Ovary (tissue), 9 donors: Measurements from ENCODE around the gene RPTOR. TPM values are rescaled to one million over a fixed set of nuclear protein-coding genes. Genes with fewer than 3 reads are reported as not detected.

ENCODE experiments used
- DNase-seq, 5 donors: peaks; one replicate each; pipeline ENCODE4 v3.0.0-alpha.2; 2019 to 2020
- H3K27ac ChIP-seq, 2 donors: fragments of 200-600 bp; one replicate each; pipeline versions ENCODE4 v1.5.1 to v1.8.0; 2019 to 2022
- H3K27me3 ChIP-seq: fragments of 200-600 bp; one replicate; pipeline ENCODE4 v1.8.0; 2022
- H3K36me3 ChIP-seq: fragments of 200-600 bp; sonication (generic); one replicate; pipeline ENCODE4 v1.5.1; 2019
- H3K4me1 ChIP-seq: one replicate; pipeline ENCODE4 v1.8.1; 2013; ENCODE audit warnings: mild to moderate bottlenecking, moderate library complexity; ENCODE audit not compliant: insufficient read depth
- H3K4me3 ChIP-seq: fragments of 200-600 bp; sonication (generic); one replicate; pipeline ENCODE4 v1.5.1; 2017
- H3K9me3 ChIP-seq, 2 donors: fragments of 200-600 bp in 1 of 2; sonication (generic) in 1 of 2; one replicate each; pipeline versions ENCODE4 v1.5.1 to v1.8.1; 2013 to 2019; ENCODE audit warnings: mild to moderate bottlenecking in 1 of 2, moderate library complexity in 1 of 2
- EP300 ChIP-seq: sonication (generic); formaldehyde crosslinking; IDR thresholded peaks from one replicate; pipeline ENCODE4 v1.6.1; 2017; ENCODE audit warnings: antibody characterized with exemption
- POLR2A ChIP-seq: fragments of 450-650 bp; IDR thresholded peaks from one replicate; pipeline ENCODE4 v1.6.1; 2017; ENCODE audit warnings: antibody characterized with exemption, mild to moderate bottlenecking, moderate library complexity
- WGBS, 3 donors: extraction: QIAGEN DNeasy Blood & Tissue Kit in 1 of 3; methylation state at CpG; one replicate each; pipeline versions ENCODE4 v1.1.5 to v1.1.7; 2013 to 2017; 5-methylcytosine and 5-hydroxymethylcytosine counted together
- intact Hi-C, 4 donors: fragments of 100-400 bp; cut with DNase I; formaldehyde crosslinking; loops; one replicate each; pipeline versions ENCODE4 v1.11.0 to v1.15.1; 2022 to 2023
- polyA plus RNA-seq, 2 donors: library from polyadenylated mRNA; stranded (reverse); fragments of 200-250 nt in 1 of 2; fragments of 350-450 nt in 1 of 2; fragmentation: Illumina TruSeq in 1 of 2; extraction: RNeasy Lipid Tissue Mini Kit (QIAGEN cat#74804) in 1 of 2; gene quantifications; one replicate each; pipeline ENCODE4 v1.2.3, GENCODE V29; 2013 to 2014
- total RNA-seq, 7 donors: library from RNA; depleted of rRNA in 2 of 7; stranded (reverse); fragments of >200 nt in 2 of 7; fragmentation: NEBNext Ultra II Directional in 3 of 7; extraction: Animal tissue kit (Norgen Biotek cat#: 25700) in 3 of 7; gene quantifications; one replicate each; pipeline versions ENCODE4 v1.1.0 to v1.2.4, GENCODE V29; 2016 to 2023
- TF ChIP-seq, protein P1 (sequence below), 3 donors: fragments of 450-650 bp in 2 of 3; fragments of 200-600 bp in 1 of 3; IDR thresholded peaks; one replicate each; pipeline versions ENCODE4 v1.5.1 to v1.8.0; 2016 to 2022; ENCODE audit warnings: antibody characterized with exemption in 3 of 3, mild to moderate bottlenecking in 1 of 3
- donor health status: DM: no; HTN: no; CAD: no; lungs with moderate emphysema.
- donor health status: DM: no; HTN: no; CAD: no.
- donor health status: Bipolar disorder and iron deficiency.
- donor health status: DM: yes; HTN: yes; CAD: no.
- donor health status: DM: no; HTN: no; CAD: no.
- donor health status: DM: yes; HTN: yes; CAD: no.

Gene RPTOR
- total and polyA plus RNA-seq, 9 donors = 11.1 to 41.9 (median 27.9) TPM

DNA sequence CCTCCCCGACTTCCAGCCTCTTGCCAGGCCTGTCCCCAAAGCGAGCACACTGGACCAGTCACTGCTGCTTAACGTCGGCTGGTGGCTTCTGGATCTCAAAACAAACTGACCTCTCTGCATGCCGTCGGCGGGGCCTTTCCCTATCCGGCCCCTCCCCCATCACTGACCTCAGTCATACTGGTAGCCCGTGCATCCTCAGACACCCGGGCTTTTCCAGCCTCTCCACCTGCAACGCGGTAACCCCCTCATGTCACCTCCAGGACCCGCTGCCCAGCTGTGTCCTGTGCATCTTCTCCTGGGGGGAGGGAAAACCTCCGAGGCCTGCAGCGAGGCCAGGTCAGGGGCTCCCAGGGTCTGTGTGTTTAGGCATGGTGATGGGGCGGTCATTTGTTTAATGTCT, 308.4 kb downstream of the RPTOR start:
- Histone ChIP-seq H3K9me3 (no peaks in the 10 kb centered on the region), H3K4me1 (no peaks in the 10 kb centered on the region), H3K36me3 (no peaks in the 10 kb centered on the region), H3K27ac (no peak overlapping the region), H3K4me3 (no peak overlapping the region), H3K27me3 (no peaks in the 10 kb centered on the region)
- intact Hi-C loops = no loop called here
- no peak for DNase-seq
- WGBS, 3 donors = 69 to 81% (median 70%) methylated on average over 16 of the region's 16 CpGs
- TF ChIP-seq EP300 (no peak), POLR2A (no peak)
- TF ChIP-seq, protein P1, sequence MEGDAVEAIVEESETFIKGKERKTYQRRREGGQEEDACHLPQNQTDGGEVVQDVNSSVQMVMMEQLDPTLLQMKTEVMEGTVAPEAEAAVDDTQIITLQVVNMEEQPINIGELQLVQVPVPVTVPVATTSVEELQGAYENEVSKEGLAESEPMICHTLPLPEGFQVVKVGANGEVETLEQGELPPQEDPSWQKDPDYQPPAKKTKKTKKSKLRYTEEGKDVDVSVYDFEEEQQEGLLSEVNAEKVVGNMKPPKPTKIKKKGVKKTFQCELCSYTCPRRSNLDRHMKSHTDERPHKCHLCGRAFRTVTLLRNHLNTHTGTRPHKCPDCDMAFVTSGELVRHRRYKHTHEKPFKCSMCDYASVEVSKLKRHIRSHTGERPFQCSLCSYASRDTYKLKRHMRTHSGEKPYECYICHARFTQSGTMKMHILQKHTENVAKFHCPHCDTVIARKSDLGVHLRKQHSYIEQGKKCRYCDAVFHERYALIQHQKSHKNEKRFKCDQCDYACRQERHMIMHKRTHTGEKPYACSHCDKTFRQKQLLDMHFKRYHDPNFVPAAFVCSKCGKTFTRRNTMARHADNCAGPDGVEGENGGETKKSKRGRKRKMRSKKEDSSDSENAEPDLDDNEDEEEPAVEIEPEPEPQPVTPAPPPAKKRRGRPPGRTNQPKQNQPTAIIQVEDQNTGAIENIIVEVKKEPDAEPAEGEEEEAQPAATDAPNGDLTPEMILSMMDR (IDR thresholded peaks at IDR 0.05) = no peak

DNA sequence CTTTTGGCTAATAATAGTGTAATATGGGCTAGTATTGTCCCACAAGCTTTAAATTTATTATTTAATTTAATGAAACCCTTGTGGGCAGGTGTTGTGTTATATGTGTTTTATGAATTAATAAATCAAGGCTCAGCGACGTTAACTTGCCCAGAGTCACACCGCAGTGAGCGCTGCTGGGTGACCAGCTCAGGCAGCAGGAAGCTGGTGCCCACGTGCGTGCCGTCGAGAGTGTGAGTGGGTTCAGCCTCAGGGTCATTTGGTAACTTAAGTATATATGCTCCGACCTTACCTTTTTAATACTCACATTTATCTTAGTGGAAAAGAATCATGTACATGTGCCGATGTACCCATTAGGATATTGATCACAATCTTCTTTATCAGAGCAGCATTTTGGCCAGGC, 309.6 kb downstream of the RPTOR start:
- Histone ChIP-seq H3K27ac (no peak overlapping the region), H3K27me3 (no peaks in the 10 kb centered on the region), H3K4me3 (no peak overlapping the region), H3K9me3 (no peaks in the 10 kb centered on the region), H3K36me3 (no peaks in the 10 kb centered on the region), H3K4me1 (peaks cover 8% of the 10 kb centered on the region)
- no peak for DNase-seq
- 96 to 97% (median 97%) methylated on average over 10 of the region's 10 CpGs for WGBS, 3 donors
- TF ChIP-seq, protein P1 (IDR thresholded peaks at IDR 0.05) = no peak
- no peak for TF ChIP-seq EP300
- intact Hi-C loops = no loop called here

DNA sequence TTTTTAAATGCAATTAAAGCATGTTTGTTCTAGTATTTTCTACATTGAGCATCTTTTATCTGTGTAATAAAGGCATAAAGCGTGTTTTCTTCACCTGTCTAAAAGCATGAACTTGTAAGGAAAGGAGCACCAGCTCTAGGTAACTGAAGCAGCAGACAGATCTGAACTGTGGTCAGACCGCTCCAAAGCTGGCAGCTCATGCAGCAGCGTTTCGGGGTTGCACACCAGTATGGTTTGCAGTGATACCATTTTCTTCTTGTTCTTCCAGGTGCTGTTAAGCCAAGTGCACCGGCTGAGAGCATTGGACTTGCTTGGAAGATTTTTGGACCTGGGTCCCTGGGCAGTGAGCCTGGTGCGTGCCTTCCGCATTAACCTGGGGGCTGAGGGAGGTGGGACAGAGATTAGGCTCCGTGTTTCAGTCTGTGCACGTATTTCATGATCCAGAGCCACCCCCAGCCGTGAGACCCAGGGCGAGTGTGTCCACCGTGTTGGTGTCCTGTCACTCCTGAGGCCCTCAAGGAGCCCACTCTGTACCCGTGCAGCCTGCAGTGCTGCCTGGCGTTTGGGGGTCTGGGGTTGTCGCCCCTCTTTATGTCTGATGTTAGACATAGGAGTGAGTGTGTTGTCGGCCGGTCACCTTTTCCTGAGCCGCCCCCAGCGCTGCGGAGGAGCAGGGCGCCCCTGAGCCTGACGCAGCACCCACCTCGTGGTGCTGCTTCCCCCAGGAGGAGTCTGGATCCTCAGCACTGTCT, 310.7 kb downstream of the RPTOR start:
- peaks cover 15% of the 10 kb centered on the region for H3K4me1 ChIP-seq
- no peak overlapping the region for H3K4me3 ChIP-seq
- H3K27ac ChIP-seq = no peak overlapping the region
- no peaks in the 10 kb centered on the region for H3K9me3 ChIP-seq
- no peaks in the 10 kb centered on the region for H3K36me3 ChIP-seq
- WGBS, 3 donors = 90 to 94% (median 91%) methylated on average over 23 of the region's 23 CpGs
- no peaks in the 10 kb centered on the region for H3K27me3 ChIP-seq
- DNase-seq = no peak
- no peak for TF ChIP-seq POLR2A
- no peak for TF ChIP-seq EP300
- TF ChIP-seq, protein P1 (IDR thresholded peaks at IDR 0.05) = no peak
- intact Hi-C loops = loop anchor here in 1 of 4 donors (5.0 kb wide), 2 partner anchors 378 to 428 kb away; partner anchors contain the start of gene NPTX1

DNA sequence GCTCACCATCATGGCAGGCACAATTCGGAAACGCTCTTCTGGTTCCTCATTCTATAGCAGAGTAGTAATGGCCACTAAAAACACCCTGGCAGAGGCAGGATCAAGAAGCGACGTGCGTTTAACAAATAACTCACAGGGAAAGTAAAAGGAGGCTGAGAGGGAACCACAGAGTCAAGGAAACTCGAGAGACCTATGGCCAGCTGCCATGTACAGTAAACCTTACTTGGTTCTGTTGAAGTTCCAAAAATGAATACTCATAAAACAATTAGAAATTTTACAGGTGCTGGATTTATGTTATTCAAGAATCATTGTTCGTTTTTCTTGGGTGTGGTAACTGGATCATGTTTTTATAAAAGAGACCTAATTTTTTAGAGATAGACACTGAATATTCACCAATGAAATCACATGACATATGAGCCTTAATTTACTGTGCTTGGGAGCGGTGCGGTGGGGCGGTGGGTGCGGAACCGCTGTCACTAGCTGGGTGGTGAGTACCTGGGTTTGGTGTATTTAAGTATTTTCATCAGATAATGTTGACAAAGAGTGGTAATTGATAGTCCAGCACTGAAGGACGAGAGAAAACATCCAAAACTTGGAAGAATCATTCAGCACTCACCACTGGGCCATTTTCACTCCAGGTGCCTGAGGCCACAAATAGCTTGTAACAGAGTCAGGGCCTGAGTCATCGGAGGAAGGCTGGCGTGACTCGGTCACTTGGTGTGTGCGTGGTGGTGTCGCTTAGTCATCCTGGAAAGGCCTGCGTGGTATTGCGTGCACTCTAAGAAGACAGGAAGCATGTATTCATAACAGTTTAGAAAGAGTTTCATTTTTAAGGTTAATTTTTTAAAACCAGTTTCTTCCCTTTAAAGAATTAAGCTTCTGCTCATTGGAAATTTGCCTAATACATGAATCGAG, 311.6 kb downstream of the RPTOR start:
- TF ChIP-seq POLR2A (no peak), EP300 (no peak)
- TF ChIP-seq, protein P1 (IDR thresholded peaks at IDR 0.05) = no peak
- intact Hi-C loops = loop anchor here in 1 of 4 donors (5.0 kb wide), 2 partner anchors 379 to 429 kb away; partner anchors contain the start of gene NPTX1
- no peaks in the 10 kb centered on the region for H3K9me3 ChIP-seq
- DNase-seq = no peak
- no peaks in the 10 kb centered on the region for H3K36me3 ChIP-seq
- H3K4me1 ChIP-seq = peaks cover 18% of the 10 kb centered on the region
- H3K27ac ChIP-seq = no peak overlapping the region
- no peak overlapping the region for H3K4me3 ChIP-seq
- WGBS, 3 donors = 78 to 84% (median 81%) methylated on average over 21 of the region's 21 CpGs
- H3K27me3 ChIP-seq = no peaks in the 10 kb centered on the region
